GM10847 (cell line): ENCODE measurements around the gene TJP1.

Source experiments
- POLR2A ChIP-seq: IDR thresholded peaks from 2 replicates; pipeline ENCODE4 v1.6.1; 2011; ENCODE audit not compliant: insufficient read length; ENCODE audit errors: extremely low read depth

The TJP1 gene

DNA sequence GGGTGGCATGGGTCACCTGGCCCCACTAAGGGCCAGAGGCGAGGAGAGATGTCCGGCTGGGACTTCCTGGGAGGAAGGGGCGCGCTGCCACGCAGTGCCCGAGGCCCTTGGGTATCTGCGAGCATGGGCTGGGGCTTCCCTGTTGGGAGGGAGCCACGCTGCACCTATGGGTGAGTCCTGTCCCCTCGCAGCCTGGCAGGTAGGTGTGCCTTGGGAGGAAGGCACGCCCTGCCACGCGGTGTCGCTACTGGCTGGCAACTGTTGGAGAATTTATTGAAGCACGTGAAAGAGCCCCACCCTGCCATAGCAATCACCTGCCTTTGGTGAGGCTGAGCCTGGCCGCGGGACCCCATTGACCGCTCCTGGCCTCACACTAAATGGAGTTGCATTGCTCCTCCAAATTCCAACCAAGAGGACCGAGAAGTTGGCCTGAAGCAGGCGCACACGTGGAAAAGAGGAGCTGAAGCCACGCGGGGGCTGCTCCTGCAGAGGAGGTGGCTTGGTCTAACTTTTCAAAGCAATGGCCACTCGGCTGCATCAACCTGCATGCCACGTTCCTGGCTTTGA is 134.2 kb downstream of the TJP1 start:
- TF ChIP-seq POLR2A = no peak

DNA sequence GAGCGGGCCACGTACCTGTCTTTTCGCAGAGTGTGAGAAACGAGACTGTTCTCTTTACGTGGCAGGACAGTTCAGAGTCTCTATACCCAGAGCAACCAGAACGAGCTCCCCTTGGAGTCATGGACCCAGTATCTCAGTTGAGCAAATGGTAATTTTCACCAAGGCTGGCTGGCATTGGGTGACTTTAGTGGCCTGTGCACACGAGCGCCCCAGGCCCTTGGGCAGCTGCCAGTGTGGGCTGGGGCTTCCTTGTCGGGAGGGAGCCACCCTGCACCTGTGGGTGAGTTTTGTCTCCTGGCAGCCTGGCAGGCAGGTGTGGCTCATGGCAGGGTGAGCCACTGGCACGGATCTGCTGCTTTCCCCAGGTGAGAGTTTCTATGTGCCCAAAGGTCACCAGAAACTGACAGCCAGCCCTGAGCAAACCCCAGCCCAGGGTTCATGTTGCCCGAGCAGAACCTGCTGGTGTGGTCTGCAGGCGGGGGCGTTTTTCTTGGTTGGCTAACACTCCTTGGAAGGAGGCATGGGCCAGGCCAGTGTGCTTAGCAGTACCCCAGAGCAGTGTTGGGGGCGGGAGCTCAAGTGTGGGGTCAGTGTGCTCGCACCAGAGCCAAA is 135.0 kb downstream of the TJP1 start:
- TF ChIP-seq POLR2A = no peak

DNA sequence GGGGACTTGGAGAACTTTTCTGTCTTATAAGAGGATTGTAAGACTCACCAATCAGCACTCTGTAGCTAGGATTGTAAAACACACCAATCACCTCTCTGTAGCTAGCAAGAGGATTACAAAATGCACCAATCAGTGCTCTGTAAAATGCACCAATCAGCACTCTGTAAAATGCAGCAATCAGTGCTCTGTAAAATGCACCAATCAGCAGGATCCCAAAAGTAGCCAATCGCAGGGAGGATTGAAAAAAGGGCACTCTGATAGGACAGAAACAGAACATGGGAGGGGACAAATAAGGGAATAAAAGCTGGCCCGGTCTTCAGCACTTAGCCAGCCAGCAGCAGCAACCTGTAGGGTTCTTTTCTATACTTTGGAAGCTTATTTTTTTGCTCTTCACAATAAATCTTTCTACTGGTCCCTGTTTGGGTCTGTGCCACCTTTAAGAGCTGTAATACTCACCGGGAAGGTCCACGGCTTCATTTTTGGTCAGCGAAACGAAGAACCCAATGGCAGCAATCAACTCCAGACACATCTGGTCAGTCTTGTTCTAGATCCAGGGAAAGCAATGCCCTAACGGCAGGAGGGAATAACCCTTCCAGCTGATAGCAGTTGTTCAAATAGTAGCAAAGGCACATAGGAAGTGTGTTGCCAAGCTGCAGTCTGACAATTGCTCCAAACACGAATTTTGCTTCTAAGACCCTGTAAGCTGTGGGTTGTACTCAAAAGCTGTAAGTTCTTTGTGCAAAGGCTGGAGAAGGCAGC is 135.6 kb downstream of the TJP1 start:
- TF ChIP-seq POLR2A = no peak

DNA sequence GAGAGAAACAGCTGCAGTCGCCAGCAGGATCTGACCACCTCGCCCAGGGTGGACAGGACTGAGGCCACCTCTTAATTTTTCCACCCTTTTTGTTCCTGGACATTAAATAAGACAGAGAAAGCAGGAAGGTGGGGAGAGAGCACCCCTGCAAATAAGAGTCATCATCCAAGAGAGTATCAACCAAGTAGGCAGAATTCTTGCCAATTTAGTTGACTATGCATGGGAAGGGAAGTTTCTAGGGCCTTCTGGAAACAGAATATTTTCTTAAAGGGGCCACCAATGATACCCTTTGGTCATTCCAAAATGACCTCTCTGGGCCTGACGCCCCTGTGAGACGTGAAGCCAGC is 136.2 kb downstream of the TJP1 start:
- no peak for TF ChIP-seq POLR2A

DNA sequence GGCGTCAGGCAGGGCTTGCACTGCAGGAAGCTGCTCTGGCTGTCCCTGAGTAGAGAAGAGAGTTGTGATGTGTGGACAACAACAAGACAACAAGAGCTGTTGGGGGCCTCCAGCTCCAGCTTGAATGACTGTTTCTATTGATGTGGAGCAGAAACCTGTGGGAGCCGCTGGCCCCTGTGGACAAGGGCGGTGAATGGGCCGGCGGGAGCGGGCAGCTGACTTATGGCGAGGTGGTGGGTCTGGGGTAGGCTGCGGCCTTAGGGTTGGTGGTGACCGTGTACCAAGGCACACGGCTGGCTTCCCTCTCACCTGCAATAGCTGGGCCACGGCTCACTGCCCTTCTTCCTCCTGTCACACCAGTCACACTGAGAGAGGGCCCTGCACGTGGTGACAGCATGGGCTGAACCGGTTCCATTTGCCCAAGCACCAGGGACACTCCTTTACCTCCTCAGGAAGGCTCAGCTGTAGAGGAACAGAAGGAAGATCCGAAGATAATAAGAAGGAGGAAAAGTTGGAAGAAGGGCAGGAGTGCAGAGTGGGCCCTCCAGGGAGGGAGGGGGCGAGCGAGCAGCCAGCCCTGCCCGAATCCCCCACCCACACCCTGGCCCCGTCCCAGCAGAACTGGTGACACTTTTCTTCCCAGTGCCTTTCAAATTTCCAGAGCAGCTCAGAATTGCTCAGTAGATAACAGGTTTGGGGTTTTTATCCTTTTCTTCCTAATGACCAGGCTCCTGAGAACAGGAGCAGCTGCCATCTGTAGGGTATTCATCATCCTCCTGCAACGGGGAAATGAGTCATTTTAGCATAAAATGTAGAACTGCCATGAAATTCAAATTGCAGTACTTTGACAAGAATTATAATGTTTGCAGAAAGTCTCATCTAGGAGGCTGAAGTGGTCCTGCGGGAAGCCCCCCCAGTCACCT is 136.9 kb downstream of the TJP1 start:
- TF ChIP-seq POLR2A = no peak

DNA sequence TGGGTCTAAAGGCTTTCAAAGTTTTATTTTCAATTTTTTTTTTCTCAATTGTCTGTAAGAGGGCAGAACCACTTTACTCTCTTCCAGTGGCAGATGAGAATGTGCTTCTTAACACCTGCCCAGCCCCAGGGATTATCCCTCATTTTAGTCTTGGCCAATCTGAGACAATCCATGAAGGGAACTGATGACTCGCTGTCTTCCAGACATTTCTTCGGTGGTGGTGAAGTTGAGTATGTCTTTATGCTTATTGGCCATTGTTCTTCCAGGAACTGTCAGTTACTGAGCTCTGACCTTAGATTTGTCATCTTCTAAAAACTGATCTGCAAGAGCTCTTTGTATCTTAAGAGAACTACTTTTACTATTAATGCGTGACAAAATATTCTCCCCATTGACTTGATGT is 139.5 kb downstream of the TJP1 start:
- no peak for TF ChIP-seq POLR2A

DNA sequence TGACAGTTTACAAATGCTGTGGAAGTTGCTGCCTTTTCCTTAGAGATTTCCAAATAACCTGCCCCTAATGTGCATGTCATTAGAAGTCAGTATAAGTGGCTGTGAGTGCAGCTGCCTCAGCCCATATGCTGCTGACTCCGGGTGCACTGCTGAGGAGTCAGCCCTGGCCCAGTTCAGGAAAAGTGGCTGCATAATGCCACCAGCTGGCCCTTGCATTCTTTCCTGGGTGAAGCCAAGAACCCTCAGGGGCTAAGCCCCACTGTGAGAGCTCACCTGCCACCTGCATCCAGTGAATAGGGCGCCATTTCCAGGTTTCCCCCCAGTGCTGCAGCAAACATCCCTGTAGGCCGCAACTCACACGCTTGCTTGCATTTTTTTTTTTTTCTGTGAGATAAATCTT is 139.9 kb downstream of the TJP1 start:
- no peak for TF ChIP-seq POLR2A

DNA sequence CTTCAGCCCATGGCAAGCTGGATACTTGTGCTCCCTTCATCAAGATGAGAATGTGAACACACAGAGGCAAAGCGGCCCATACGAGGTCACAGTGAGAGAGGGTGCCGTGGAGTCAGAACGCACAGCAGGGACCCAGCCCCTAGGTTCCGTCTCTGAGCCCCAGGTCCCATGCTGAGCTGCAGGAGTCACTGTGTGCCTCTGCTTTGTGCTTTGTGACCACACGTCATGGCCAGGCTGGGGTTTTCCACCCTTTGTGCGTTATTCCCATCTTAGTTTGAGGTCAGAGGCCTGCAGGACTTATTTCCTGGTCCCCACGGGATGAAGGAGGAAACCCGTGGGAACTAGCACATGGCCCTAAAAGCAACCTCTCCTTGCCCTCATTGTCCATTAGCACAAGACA is 140.3 kb downstream of the TJP1 start:
- no peak for TF ChIP-seq POLR2A

DNA sequence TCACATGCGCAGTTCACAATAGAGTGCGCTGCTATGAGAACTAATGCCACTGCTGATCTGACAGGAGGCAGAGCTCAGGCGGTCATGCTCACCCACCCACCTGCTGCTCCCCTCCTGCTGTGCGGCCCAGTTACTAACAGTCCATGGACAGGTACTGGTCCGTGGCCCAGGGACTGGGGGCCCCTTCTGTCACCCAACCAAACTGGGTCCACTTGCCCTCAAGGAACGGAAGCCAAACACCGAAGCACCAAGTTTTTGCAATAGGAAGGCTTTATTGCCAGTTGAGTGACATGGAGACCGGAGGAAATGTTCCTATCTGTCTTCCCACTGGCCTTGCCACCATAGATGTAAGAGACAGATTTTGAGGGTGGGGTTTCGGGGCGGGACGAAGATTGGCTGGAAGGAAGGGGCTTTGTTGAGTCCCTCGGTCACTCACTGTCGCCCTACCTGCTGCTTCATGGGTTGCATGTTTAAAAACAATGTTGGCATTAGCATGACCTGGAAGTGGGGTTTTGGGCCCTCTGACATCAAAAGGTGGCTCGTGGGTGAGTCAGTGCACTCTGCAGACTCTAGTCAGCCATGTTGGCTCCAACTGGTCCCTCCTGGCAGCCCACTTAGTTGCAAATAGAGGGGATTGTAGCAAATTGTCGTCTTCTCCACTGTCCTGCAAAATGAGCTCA is 141.0 kb downstream of the TJP1 start:
- TF ChIP-seq POLR2A = no peak

DNA sequence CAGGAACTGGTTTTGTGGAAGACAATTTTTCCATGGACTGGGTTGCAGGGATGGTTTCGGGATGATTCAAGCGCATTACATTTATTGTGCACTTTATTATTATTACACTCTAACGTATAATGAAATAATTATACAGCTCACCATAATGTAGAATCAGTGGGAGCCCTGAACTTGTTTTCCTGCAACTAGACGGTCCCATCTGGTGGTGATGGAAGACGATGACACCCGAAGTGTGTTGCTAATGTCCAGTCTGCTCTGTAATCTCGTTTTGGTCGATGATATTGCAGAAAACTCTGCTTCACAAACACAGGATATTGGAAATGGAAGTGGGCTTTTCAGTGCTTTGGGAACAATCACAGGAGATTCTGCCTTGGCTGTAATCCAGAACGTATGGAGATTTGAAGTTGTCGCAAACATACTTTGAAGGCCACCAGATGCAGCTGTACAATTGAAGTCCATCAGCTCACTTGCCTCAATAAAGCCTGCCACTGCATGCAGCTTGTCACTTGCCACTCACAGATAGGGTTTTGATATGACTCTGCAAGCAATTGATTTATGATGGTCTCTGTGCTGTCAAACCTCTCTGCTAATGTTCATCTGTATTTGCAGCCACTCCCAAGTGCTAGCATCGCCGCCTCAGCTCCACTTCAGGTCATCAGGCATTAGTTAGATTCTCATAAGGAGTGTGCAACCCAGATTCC is 141.7 kb downstream of the TJP1 start:
- no peak for TF ChIP-seq POLR2A

DNA sequence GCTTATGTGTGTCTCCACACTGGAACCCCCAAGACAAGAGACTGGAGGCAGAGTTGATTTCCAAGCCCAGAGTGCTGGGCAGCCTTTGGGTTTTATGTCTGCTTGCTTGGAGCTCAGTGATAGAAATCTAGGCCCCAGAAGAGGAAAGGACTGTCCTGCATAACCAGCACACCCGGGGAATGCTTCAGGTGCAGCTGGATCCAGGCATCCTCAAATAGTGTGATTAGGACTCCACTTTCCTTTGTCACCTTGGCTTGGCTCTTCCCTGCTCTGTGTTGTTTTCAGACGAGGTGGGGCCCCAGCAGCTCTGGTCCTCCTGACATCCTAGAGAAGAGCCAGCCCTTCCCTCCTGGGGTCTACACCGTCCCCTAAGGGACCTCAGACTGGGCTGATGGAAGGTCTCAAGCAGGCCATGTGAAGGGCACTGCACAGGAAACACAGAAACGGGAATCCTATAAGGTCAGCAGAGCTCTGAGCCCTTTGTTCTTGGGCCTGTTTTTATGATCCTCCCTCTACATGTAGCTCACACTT is 143.7 kb downstream of the TJP1 start:
- TF ChIP-seq POLR2A = no peak

DNA sequence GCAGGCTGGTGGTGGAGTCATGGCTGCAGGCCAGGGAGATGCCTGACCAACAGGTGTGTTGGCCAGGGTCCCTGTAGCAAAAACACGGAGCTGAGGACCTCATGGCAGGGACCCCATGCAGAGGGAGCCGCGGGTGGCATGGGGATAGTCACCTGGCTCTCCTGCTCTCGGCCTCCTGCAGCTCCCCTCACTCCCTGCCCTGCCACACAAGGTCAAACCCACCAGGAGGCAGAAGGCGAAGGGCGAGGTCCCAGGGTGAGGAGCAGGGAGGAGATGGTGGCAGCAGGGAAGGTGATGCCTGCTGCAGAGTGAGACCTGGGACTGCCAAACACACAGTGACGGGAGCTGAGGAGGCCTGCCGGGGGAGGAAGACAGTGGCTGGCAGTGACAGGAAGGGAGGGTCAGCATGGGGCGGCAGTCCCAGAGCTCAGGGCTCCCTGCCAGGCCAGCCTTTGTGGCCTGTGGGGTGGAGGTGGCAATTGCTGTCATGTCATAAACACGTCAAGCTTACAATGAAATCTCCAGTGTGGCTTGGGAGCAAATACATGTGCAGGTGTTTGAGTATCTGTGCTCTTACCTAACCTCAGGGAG is 144.3 kb downstream of the TJP1 start:
- TF ChIP-seq POLR2A = no peak

DNA sequence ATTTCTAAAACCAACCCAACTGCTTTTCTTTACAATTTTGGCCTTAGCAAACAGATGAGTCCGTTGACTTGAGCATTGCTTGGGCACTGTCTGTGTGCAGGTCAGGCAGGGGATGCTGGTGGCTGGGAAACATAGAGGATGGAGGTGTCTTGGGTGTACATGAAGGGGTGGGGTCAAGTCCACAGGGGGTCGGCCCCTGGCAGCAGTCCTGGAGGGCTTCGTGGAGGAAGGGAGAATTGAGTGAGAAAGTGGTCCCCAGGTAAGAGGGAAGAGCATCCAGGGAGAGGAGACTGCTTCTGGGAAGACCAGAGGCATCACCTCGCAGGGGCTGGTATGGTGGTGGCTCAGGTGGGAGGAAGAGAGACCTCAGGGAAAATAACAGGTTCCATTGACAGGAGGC is 144.8 kb downstream of the TJP1 start:
- no peak for TF ChIP-seq POLR2A

DNA sequence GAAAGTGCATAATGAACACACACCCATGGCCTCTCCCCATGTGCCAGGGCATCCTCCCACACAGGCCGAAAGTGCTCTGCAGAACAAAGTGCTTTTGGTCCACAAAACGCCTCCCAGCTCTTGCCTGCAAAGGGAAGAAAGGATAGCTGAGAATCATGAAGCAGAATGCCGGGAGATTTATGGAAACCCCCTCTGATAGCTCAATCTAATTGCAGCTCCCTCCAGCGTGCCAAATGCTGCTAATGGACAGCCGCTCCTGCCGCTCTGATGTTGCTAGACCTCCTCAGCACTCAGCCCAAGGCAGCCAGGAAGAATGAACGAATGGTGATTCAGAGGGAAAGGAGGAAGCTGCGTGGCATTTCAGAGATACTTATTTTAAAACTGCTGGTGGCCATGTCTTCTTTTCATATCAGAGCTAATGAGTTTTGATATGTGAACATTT is 145.3 kb downstream of the TJP1 start:
- TF ChIP-seq POLR2A = no peak
